Panc1 (cell line): ENCODE data around the gene IST1. TPM values are rescaled to one million over a fixed set of nuclear protein-coding genes. Genes with fewer than 3 reads are reported as not detected.

ENCODE experiments used
- ATAC-seq: fragments of 200-7000 bp; cut with Tn5 transposase; 2 replicates; pipeline ENCODE4 v1.9.1; 2020; ENCODE audit warnings: mild to moderate bottlenecking, moderate library complexity
- BruUV-seq: library from RNA; stranded (reverse); fragments of 400-500 nt; replicated peaks from 2 replicates; lab custom pipeline; 2021; lab: Mats Ljungman, UMichigan
- CTCF ChIA-PET: fragments of 300-600 bp; sonication (Branson Sonifier 250); formaldehyde crosslinking; loops from one replicate; lab custom pipeline; 2022; ENCODE audit warnings: antibody characterized with exemption; lab: Charles Lee
- POLR2A ChIA-PET: fragments of 300-600 bp; sonication (Branson Sonifier 250); formaldehyde crosslinking; loops from one replicate; lab custom pipeline; 2022; ENCODE audit warnings: antibody characterized with exemption; lab: Charles Lee
- DNase-seq: peaks from one replicate; pipeline ENCODE4 v3.0.0-alpha.2; 2010; ENCODE audit warnings: low read depth, low spot score
- H3K27ac ChIP-seq: 2 replicates; pipeline ENCODE4 v1.5.1; 2011; ENCODE audit warnings: mild to moderate bottlenecking, low read length, inconsistent platforms
- H3K27me3 ChIP-seq: fragments of 200-500 bp; sonication (Bioruptor generic); 2 replicates; pipeline ENCODE4 v1.6.0; 2014; ENCODE audit warnings: low read length, inconsistent platforms; ENCODE audit not compliant: control insufficient read depth, insufficient read depth
- H3K36me3 ChIP-seq: fragments of 200-500 bp; sonication (Bioruptor generic); 2 replicates; pipeline ENCODE4 v1.5.1; 2014; ENCODE audit warnings: inconsistent platforms, mild to moderate bottlenecking, low read length, moderate library complexity; ENCODE audit not compliant: control insufficient read depth, insufficient read depth
- H3K4me1 ChIP-seq: 2 replicates; pipeline ENCODE4 v1.5.1; 2011; ENCODE audit warnings: inconsistent platforms, mild to moderate bottlenecking, low read length, moderate library complexity; ENCODE audit not compliant: control insufficient read depth, insufficient read depth
- H3K4me3 ChIP-seq, 2 experiments: 2 replicates each; pipeline ENCODE4 v1.5.1; 2011 to 2012; ENCODE audit warnings: low read depth in 2 of 2, low read length in 2 of 2, mild to moderate bottlenecking in 2 of 2, inconsistent platforms in 1 of 2, moderate library complexity in 1 of 2
- H3K9me3 ChIP-seq: fragments of 200-500 bp; sonication (Bioruptor generic); 2 replicates; pipeline ENCODE4 v1.5.1; 2014; ENCODE audit warnings: low read depth, mild to moderate bottlenecking, inconsistent platforms, low read length, moderate library complexity; ENCODE audit not compliant: control insufficient read depth, insufficient read depth
- POLR2AphosphoS5 ChIP-seq: IDR thresholded peaks from 2 replicates; pipeline ENCODE4 v1.6.1; 2012; ENCODE audit warnings: mild to moderate bottlenecking, low read depth, low read length, moderate library complexity
- SIN3A ChIP-seq: IDR thresholded peaks from 2 replicates; pipeline ENCODE4 v1.6.1; 2012; ENCODE audit warnings: low read depth, mild to moderate bottlenecking, low read length, moderate library complexity, borderline replicate concordance; ENCODE audit not compliant: insufficient read depth
- TCF7L2 ChIP-seq: IDR thresholded peaks from 2 replicates; pipeline ENCODE4 v1.6.1; 2011; ENCODE audit warnings: mild to moderate bottlenecking, low read depth, low read length, inconsistent platforms
- in situ Hi-C: cut with HindIII; loops from 2 replicates; pipeline ENCODE4 v1.10.0; 2016; ENCODE audit warnings: low sequenced_read_pairs, low pct_unique_long_range_greater_than_20kb
- intact Hi-C: fragments of 100-400 bp; cut with micrococcal nuclease; formaldehyde crosslinking; loops from one replicate; pipeline ENCODE4 v1.10.0; 2022; ENCODE audit not compliant: unreplicated experiment
- total RNA-seq: library from RNA; stranded (reverse); gene quantifications from one replicate; pipeline ENCODE4 v1.2.1, GENCODE V29; 2021; ENCODE audit not compliant: unreplicated experiment
- TF ChIP-seq, protein P1 (sequence below): fragments of 450-650 bp; IDR thresholded peaks from 2 replicates; pipeline ENCODE4 v1.5.1; 2017; ENCODE audit warnings: mild to moderate bottlenecking
- TF ChIP-seq, protein P2 (sequence below), 2 experiments: IDR thresholded peaks; 2 replicates each; pipeline ENCODE4 v1.6.1; 2011 to 2012; ENCODE audit warnings: low read depth in 2 of 2, control low read depth in 1 of 2, low read length in 1 of 2, mild to moderate bottlenecking in 1 of 2, moderate library complexity in 1 of 2; ENCODE audit not compliant: insufficient read depth in 1 of 2

Gene IST1
- total RNA-seq, 1 experiment from 2014 or later = 173 TPM

DNA sequence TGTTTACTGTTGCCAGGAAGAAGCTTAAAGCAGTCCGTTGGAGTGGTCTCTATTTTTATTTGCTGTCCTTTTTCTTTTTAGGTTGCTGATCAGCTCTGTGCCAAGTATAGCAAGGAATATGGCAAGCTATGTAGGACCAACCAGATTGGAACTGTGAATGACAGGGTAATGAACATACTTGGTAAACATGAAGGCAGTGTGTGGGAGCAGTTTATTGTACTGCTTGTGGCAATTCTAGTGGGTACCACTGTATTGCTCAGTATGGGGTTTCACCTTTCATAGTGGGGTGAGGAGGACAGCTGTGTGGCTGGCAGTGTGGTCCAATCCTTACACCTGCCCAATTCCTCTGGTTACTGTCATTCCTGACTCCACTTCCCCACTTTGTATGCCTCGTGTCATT is 25.3 kb downstream of the IST1 start:
- Histone ChIP-seq H3K9me3 (no peaks in the 10 kb centered on the region), H3K4me1 (no peaks in the 10 kb centered on the region), H3K36me3 (peaks cover 39% of the 10 kb centered on the region), H3K27ac (no peak overlapping the region), H3K27me3 (no peaks in the 10 kb centered on the region), H3K4me3 (no peak overlapping the region)
- intact Hi-C loops (no loop called here), in situ Hi-C loops (no loop called here)
- ChIA-PET CTCF (no interaction called here), POLR2A (no interaction called here)
- no TSS peak for BruUV-seq
- DNase-seq (no peak), ATAC-seq (no peak)
- TF ChIP-seq POLR2AphosphoS5 (no peak), SIN3A (no peak), TCF7L2 (no peak)
- TF ChIP-seq, protein P1, sequence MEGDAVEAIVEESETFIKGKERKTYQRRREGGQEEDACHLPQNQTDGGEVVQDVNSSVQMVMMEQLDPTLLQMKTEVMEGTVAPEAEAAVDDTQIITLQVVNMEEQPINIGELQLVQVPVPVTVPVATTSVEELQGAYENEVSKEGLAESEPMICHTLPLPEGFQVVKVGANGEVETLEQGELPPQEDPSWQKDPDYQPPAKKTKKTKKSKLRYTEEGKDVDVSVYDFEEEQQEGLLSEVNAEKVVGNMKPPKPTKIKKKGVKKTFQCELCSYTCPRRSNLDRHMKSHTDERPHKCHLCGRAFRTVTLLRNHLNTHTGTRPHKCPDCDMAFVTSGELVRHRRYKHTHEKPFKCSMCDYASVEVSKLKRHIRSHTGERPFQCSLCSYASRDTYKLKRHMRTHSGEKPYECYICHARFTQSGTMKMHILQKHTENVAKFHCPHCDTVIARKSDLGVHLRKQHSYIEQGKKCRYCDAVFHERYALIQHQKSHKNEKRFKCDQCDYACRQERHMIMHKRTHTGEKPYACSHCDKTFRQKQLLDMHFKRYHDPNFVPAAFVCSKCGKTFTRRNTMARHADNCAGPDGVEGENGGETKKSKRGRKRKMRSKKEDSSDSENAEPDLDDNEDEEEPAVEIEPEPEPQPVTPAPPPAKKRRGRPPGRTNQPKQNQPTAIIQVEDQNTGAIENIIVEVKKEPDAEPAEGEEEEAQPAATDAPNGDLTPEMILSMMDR = no peak
- TF ChIP-seq, protein P2, sequence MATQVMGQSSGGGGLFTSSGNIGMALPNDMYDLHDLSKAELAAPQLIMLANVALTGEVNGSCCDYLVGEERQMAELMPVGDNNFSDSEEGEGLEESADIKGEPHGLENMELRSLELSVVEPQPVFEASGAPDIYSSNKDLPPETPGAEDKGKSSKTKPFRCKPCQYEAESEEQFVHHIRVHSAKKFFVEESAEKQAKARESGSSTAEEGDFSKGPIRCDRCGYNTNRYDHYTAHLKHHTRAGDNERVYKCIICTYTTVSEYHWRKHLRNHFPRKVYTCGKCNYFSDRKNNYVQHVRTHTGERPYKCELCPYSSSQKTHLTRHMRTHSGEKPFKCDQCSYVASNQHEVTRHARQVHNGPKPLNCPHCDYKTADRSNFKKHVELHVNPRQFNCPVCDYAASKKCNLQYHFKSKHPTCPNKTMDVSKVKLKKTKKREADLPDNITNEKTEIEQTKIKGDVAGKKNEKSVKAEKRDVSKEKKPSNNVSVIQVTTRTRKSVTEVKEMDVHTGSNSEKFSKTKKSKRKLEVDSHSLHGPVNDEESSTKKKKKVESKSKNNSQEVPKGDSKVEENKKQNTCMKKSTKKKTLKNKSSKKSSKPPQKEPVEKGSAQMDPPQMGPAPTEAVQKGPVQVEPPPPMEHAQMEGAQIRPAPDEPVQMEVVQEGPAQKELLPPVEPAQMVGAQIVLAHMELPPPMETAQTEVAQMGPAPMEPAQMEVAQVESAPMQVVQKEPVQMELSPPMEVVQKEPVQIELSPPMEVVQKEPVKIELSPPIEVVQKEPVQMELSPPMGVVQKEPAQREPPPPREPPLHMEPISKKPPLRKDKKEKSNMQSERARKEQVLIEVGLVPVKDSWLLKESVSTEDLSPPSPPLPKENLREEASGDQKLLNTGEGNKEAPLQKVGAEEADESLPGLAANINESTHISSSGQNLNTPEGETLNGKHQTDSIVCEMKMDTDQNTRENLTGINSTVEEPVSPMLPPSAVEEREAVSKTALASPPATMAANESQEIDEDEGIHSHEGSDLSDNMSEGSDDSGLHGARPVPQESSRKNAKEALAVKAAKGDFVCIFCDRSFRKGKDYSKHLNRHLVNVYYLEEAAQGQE (IDR thresholded peaks at IDR 0.05; ENCODE audit: insufficient read depth in 1 of 2, low read depth in 2 of 2, low read length in 1 of 2) = no peak

DNA sequence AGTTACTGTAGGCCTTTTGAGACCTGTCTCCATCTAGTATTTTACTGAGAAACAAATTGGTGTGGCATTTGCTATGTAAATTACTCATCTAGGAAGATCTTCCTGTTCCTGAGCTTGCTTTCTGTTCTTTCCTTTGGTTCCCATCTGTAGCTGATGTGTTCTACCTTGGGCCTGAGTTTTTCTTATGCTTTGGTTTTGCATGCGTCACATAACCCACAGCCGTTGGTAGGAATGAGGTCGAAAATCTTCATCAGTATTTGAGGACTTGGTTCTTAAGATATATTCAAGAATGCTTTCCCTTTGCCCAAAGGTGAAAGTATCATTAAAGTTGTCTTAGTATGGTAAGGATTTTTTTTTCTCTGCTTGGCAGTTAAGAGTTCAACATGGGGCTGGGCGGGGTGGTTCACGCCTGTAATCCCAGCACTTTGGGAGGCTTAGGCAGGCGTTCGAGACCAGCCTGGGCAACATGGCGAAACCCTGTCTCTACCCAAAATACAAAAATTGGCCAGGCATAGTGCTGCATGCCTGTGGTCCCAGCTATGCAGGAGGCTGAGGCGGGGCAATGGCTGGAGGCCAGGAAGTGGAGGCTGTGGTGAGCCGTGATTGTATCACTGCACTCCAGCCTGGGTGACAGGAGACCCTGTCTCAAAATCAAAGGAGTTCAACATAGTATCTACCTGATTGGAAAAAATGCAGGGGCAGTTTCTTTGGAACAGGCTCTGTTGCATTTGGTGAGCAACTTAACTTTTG is 28.8 kb downstream of the IST1 start:
- no peak overlapping the region for H3K4me3 ChIP-seq
- intact Hi-C loops = no loop called here
- ChIA-PET POLR2A (no interaction called here), CTCF (no interaction called here)
- H3K36me3 ChIP-seq = peaks cover 29% of the 10 kb centered on the region
- in situ Hi-C loops = no loop called here
- ATAC-seq (no peak), DNase-seq (no peak)
- TF ChIP-seq SIN3A (no peak), POLR2AphosphoS5 (no peak), TCF7L2 (no peak)
- TF ChIP-seq, protein P2 (IDR thresholded peaks at IDR 0.05; ENCODE audit: insufficient read depth in 1 of 2, low read depth in 2 of 2, low read length in 1 of 2) = no peak
- TF ChIP-seq, protein P1 = no peak
- no peak overlapping the region for H3K27ac ChIP-seq
- no TSS peak for BruUV-seq
- no peaks in the 10 kb centered on the region for H3K9me3 ChIP-seq
- H3K27me3 ChIP-seq = no peaks in the 10 kb centered on the region
- peaks cover 13% of the 10 kb centered on the region for H3K4me1 ChIP-seq
